HEK293T (cell line): ENCODE results near the gene KREMEN1.

ENCODE experiments used
- CTCF ChIA-PET: fragments of 350-600 bp; formaldehyde crosslinking; extraction: SDS; loops from one replicate; lab custom pipeline; 2021; ENCODE audit warnings: antibody characterized with exemption, inconsistent platforms; lab: Yijun Ruan, JAX
- POLR2A ChIA-PET: fragments of 350-600 bp; formaldehyde crosslinking; extraction: SDS; loops from one replicate; lab custom pipeline; 2020; ENCODE audit warnings: antibody characterized with exemption, inconsistent platforms; lab: Yijun Ruan, JAX
- DNase-seq: peaks from one replicate; pipeline ENCODE4 v3.0.0; 2012; ENCODE audit warnings: mixed read lengths; ENCODE audit errors: extremely low spot score
- ARNT ChIP-seq: fragments of 450-650 bp; IDR thresholded peaks from 2 replicates; pipeline ENCODE4 v1.6.1; 2017; ENCODE audit warnings: mild to moderate bottlenecking
- BHLHE40 ChIP-seq: fragments of 450-650 bp; IDR thresholded peaks from 2 replicates; pipeline ENCODE4 v1.6.1; 2016; ENCODE audit warnings: mild to moderate bottlenecking, moderate library complexity, borderline replicate concordance
- CTBP1 ChIP-seq: fragments of 450-650 bp; IDR thresholded peaks from 2 replicates; pipeline ENCODE4 v1.6.1; 2016; ENCODE audit warnings: borderline replicate concordance
- ELF4 ChIP-seq: fragments of 450-650 bp; IDR thresholded peaks from 2 replicates; pipeline ENCODE4 v1.6.1; 2017; ENCODE audit warnings: antibody characterized with exemption
- FOXA1 ChIP-seq: fragments of 450-650 bp; IDR thresholded peaks from 2 replicates; pipeline ENCODE4 v1.6.1; 2016; ENCODE audit warnings: mild to moderate bottlenecking
- FOXK2 ChIP-seq: fragments of 450-650 bp; IDR thresholded peaks from 2 replicates; pipeline ENCODE4 v1.6.1; 2016; ENCODE audit warnings: mild to moderate bottlenecking
- FOXM1 ChIP-seq: fragments of 450-650 bp; IDR thresholded peaks from 2 replicates; pipeline ENCODE4 v1.6.1; 2017; ENCODE audit warnings: mild to moderate bottlenecking, borderline replicate concordance
- HDGF ChIP-seq: fragments of 450-650 bp; IDR thresholded peaks from 2 replicates; pipeline ENCODE4 v1.6.1; 2017; ENCODE audit warnings: antibody characterized with exemption, borderline replicate concordance
- L3MBTL2 ChIP-seq: fragments of 450-650 bp; conservative IDR thresholded peaks from 2 replicates; pipeline ENCODE4 v1.6.1; 2016; ENCODE audit warnings: mild to moderate bottlenecking
- LEF1 ChIP-seq: fragments of 450-650 bp; IDR thresholded peaks from 2 replicates; pipeline ENCODE4 v1.6.1; 2017; ENCODE audit warnings: mild to moderate bottlenecking, borderline replicate concordance
- NFRKB ChIP-seq: fragments of 450-650 bp; IDR thresholded peaks from 2 replicates; pipeline ENCODE4 v1.6.1; 2016; ENCODE audit warnings: mild to moderate bottlenecking, moderate library complexity
- SP1 ChIP-seq: fragments of 450-650 bp; IDR thresholded peaks from 2 replicates; pipeline ENCODE4 v1.6.1; 2017
- SUZ12 ChIP-seq: fragments of 450-650 bp; IDR thresholded peaks from 2 replicates; pipeline ENCODE4 v1.6.1; 2016; ENCODE audit warnings: mild to moderate bottlenecking
- TARDBP ChIP-seq: fragments of 450-650 bp; IDR thresholded peaks from 2 replicates; pipeline ENCODE4 v1.6.1; 2016
- ZNF384 ChIP-seq: fragments of 450-650 bp; IDR thresholded peaks from 2 replicates; pipeline ENCODE4 v1.6.1; 2016
- TF ChIP-seq, protein P1 (sequence below): fragments of 450-650 bp; IDR thresholded peaks from 2 replicates; pipeline ENCODE4 v1.6.1; 2016

KREMEN1 gene

DNA sequence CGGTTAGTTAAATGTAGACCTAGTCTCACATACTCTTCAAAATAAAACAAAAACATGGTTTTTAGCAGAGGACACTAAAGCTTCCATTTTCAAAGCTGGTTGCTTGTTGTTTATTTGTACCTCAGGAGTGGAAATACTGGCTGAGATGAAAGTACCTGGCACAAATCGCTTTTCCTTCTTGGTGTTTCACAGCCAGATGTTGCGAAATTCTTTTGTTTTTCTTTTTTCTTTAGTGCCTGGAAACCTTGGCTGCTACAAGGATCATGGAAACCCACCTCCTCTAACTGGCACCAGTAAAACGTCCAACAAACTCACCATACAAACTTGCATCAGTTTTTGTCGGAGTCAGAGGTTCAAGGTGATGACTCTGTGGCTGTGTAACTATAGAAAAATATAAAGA is 48.3 kb downstream of the KREMEN1 start:
- CTCF ChIA-PET, result no interaction called here
- DNase-seq, result no peak
- TF ChIP-seq SP1 (no peak), FOXK2 (no peak), NFRKB (no peak), FOXA1 (no peak), TARDBP (no peak), HDGF (no peak), SUZ12 (no peak)
- POLR2A ChIA-PET, result no interaction called here

DNA sequence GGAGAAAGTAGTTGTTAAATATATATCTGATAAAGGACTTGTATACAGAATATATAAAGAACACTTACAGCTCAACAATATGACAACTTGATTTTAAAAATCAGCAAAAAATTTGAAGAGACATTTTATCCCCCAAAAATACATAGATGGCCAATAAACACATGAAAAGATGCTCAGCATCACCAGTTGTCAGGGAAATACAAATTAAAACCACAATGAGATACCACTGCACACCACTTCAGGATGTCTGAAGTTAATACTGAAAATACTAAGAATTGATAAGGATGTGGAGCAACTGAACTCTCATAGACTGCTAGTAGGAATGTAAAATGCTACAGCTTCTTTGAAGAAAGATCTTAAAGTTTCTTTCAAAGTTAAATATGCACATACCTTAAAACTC is 49.2 kb downstream of the KREMEN1 start:
- CTCF ChIA-PET, result no interaction called here
- TF ChIP-seq, protein P1, sequence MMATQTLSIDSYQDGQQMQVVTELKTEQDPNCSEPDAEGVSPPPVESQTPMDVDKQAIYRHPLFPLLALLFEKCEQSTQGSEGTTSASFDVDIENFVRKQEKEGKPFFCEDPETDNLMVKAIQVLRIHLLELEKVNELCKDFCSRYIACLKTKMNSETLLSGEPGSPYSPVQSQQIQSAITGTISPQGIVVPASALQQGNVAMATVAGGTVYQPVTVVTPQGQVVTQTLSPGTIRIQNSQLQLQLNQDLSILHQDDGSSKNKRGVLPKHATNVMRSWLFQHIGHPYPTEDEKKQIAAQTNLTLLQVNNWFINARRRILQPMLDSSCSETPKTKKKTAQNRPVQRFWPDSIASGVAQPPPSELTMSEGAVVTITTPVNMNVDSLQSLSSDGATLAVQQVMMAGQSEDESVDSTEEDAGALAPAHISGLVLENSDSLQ, result no peak
- TF ChIP-seq FOXK2 (no peak), CTBP1 (no peak), HDGF (no peak), ZNF384 (no peak), BHLHE40 (no peak), ARNT (no peak), TARDBP (no peak), LEF1 (no peak), FOXM1 (no peak), SUZ12 (no peak), FOXA1 (no peak), NFRKB (no peak), L3MBTL2 (no peak), ELF4 (no peak)
- no peak for DNase-seq
- POLR2A ChIA-PET, result no interaction called here

DNA sequence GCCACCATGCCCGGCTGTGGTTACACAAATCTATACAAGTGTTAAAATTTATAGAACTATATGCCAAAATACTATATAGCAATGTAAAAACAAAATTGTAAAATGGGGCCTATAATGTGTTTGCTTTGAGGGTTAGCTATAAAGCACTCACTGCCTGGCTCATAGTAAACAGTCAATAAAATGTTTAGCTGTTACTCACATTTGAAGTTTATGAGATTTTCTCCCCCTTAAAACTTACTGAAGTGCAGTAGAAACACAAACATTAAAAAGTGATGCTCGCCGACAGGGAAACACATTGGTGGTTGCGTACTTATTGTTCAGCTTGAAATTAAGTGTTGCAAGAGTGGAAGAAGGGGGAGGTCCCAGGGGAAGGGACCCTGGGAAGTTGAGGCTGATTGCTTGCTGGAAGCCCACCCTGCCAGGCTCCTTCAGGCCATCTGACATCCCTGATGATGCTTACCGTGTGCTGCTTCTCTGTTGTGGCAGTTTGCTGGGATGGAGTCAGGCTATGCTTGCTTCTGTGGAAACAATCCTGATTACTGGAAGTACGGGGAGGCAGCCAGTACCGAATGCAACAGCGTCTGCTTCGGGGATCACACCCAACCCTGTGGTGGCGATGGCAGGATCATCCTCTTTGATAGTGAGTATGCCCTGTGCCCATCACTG is 52.1 kb downstream of the KREMEN1 start:
- DNase-seq, result no peak
- TF ChIP-seq BHLHE40 (no peak), FOXK2 (no peak), CTBP1 (no peak), TARDBP (no peak), NFRKB (no peak), LEF1 (no peak), SP1 (no peak), ZNF384 (no peak), ARNT (no peak), ELF4 (no peak), FOXM1 (no peak), FOXA1 (no peak), SUZ12 (no peak), L3MBTL2 (no peak), HDGF (no peak)
- TF ChIP-seq, protein P1, result no peak
- ChIA-PET POLR2A (no interaction called here), CTCF (interaction anchor here (1.3 kb wide), 1 partner anchor 30 kb away, joined by 4 read pairs; no protein-coding TSS in a partner anchor)

DNA sequence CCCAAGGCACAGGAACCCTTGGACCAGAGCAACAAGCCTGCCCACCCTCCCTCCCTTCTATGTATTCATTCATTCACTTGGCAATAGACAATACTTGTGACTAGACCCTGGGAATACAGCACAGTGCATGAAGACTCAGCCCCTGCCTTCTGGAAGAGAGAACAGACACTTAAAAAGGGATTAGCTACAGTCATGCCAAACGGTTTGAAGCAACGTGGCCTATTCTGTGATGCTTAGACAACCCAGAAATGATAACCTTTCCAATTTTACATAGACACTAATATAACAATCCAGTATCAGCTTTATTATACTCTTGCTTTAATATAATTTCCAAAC is 52.6 kb downstream of the KREMEN1 start:
- POLR2A ChIA-PET, result no interaction called here
- no peak for DNase-seq
- TF ChIP-seq SP1 (no peak), NFRKB (no peak)
- TF ChIP-seq, protein P1, result no peak
- CTCF ChIA-PET, result interaction anchor here (1.3 kb wide), 1 partner anchor 29 kb away, joined by 4 read pairs; no protein-coding TSS in a partner anchor

DNA sequence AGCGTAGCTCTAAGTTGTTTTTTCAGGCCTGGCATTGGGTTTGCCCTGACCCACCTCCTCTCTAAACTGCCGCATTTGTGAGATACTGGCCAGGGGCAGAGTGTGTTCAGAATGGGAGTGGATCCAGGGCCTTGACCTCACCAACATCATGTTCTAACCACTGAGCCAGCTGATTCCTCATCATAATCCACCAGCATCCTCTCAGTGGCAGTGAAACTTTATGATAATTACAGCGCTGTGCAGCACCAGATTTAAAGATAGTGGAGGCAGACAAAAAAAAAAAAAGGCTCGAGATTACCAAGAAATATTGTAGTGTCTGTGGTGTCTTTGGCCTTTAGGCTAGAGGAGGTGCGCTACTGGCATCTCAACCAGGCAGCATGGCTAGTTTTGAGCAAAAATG is 53.0 kb downstream of the KREMEN1 start:
- TF ChIP-seq SP1 (no peak), SUZ12 (no peak), TARDBP (no peak), LEF1 (no peak), HDGF (no peak), ELF4 (no peak), BHLHE40 (no peak), FOXK2 (no peak), CTBP1 (no peak)
- TF ChIP-seq, protein P1, result no peak
- CTCF ChIA-PET, result interaction anchor here (1.3 kb wide), 1 partner anchor 29 kb away, joined by 4 read pairs; no protein-coding TSS in a partner anchor
- POLR2A ChIA-PET, result no interaction called here
- no peak for DNase-seq

DNA sequence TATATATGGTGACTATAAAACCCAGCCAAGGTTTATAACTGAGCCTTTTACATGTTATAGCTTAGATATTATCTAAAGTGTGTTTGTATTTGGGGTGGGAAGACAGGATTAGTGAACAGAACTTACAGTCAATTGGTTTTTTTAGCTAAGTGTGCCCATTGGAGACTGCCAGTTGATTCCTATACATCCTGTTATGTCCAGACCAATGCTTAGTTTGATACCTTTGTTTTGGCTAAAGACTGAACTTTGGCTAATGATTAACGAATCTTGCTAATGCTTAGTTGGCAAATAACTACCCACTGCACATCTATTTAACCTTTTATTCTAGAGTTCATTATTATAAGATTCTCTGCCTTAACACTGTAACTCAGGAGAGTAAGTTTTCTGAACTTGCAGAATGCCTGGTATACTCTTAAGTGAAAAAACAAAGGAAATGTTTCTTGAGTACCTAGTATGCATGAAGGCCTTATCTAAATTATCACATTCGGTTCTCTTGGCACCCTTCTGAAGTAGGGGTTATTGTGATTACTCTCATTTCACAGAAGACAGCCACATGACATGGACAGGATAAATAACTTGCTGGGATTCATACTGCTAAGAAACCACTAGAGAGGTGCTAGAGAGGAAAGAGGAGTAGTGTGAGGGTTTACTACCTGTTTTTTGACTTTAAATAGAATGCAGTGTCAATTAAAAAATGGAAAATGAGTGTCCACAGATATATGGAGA is 54.0 kb downstream of the KREMEN1 start:
- POLR2A ChIA-PET, result no interaction called here
- no peak for TF ChIP-seq L3MBTL2
- no peak for TF ChIP-seq NFRKB
- CTCF ChIA-PET, result no interaction called here
- no peak for DNase-seq
